SK-N-SH (cell line): ENCODE results near the gene NUDT22. TPM values are rescaled to one million over a fixed set of nuclear protein-coding genes. Genes with fewer than 3 reads are reported as not detected.

ENCODE experiments used
- CTCF ChIA-PET: fragments of 300-600, 350-600 bp; formaldehyde crosslinking; extraction: SDS; loops from one replicate; lab custom pipeline; 2021; lab: Yijun Ruan, JAX
- POLR2A ChIA-PET: fragments of 350-600 bp; sonication (Branson Sonifier 250); formaldehyde crosslinking; extraction: SDS; loops from one replicate; lab custom pipeline; 2020; ENCODE audit warnings: antibody characterized with exemption, inconsistent platforms; lab: Yijun Ruan, JAX
- DNase-seq: peaks from one replicate; pipeline ENCODE4 v3.0.0; 2012
- H2AFZ ChIP-seq: fragments of 200-600 bp; sonication (generic); 2 replicates; pipeline ENCODE4 v1.8.1; 2016; ENCODE audit warnings: antibody characterized with exemption, mild to moderate bottlenecking, low read depth
- H3F3A ChIP-seq: fragments of 200-600 bp; sonication (generic); replicated peaks from 2 replicates; pipeline ENCODE3; 2016; ENCODE audit warnings: antibody characterized with exemption, mild to moderate bottlenecking; ENCODE audit not compliant: insufficient read depth
- H3K27ac ChIP-seq, 2 experiments: fragments of 200-500 bp in 1 of 2; fragments of 200-600 bp in 1 of 2; sonication (Bioruptor generic) in 1 of 2; sonication (generic), shearing (Covaris generic) in 1 of 2; 2 replicates each; pipeline versions ENCODE4 v1.5.1 to v1.6.1; 2014 to 2016; ENCODE audit warnings: low read depth in 2 of 2, inconsistent platforms in 1 of 2, low read length in 1 of 2, mild to moderate bottlenecking in 1 of 2, mixed read lengths in 1 of 2
- H3K27me3 ChIP-seq: fragments of 200-600 bp; sonication (generic), shearing (Covaris generic); 2 replicates; pipeline ENCODE4 v1.6.1; 2016; ENCODE audit warnings: mixed run types; ENCODE audit not compliant: insufficient read depth
- H3K36me3 ChIP-seq, 2 experiments: fragments of 200-500 bp in 1 of 2; fragments of 200-600 bp in 1 of 2; sonication (Bioruptor generic) in 1 of 2; sonication (generic) in 1 of 2; replicated peaks in 1 of 2; 2 replicates each; pipeline versions ENCODE3 to v1.5.1; 2014 to 2016; ENCODE audit warnings: low read length in 1 of 2, mild to moderate bottlenecking in 1 of 2; ENCODE audit not compliant: insufficient read depth in 2 of 2, control insufficient read depth in 1 of 2
- H3K4me1 ChIP-seq, 2 experiments: fragments of 200-500 bp in 1 of 2; fragments of 200-600 bp in 1 of 2; sonication (Bioruptor generic) in 1 of 2; sonication (generic), shearing (Covaris generic) in 1 of 2; 2 replicates each; pipeline versions ENCODE4 v1.5.1 to v1.6.1; 2014 to 2016; ENCODE audit warnings: low read depth in 1 of 2, low read length in 1 of 2, mixed run types in 1 of 2; ENCODE audit not compliant: insufficient read depth in 2 of 2, control insufficient read depth in 1 of 2
- H3K4me2 ChIP-seq: fragments of 200-600 bp; sonication (generic), shearing (Covaris generic); 2 replicates; pipeline ENCODE4 v1.6.1; 2017; ENCODE audit warnings: mixed run types
- H3K4me3 ChIP-seq, 2 experiments: fragments of 200-500 bp in 1 of 2; fragments of 200-600 bp in 1 of 2; sonication (Bioruptor generic) in 1 of 2; sonication (generic), shearing (Covaris generic) in 1 of 2; 2 replicates each; pipeline versions ENCODE4 v1.5.1 to v1.8.1; 2014 to 2016; ENCODE audit warnings: low read depth in 2 of 2, inconsistent platforms in 1 of 2, low read length in 1 of 2, mild to moderate bottlenecking in 1 of 2, mixed read lengths in 1 of 2, moderate library complexity in 1 of 2
- H3K79me2 ChIP-seq: fragments of 200-600 bp; sonication (generic); 2 replicates; pipeline ENCODE4 v1.8.1; 2017; ENCODE audit warnings: mild to moderate bottlenecking; ENCODE audit not compliant: insufficient read depth
- H3K9ac ChIP-seq: fragments of 200-600 bp; sonication (generic); 2 replicates; pipeline ENCODE4 v1.6.1; 2017; ENCODE audit warnings: mixed run types
- H3K9me2 ChIP-seq: fragments of 200-600 bp; sonication (generic); 2 replicates; pipeline ENCODE4 v1.6.1; 2017; ENCODE audit warnings: mixed run types
- H3K9me3 ChIP-seq: fragments of 200-600 bp; sonication (generic); 2 replicates; pipeline ENCODE4 v1.6.1; 2017; ENCODE audit warnings: mixed run types, mild to moderate bottlenecking, moderate library complexity
- H4K20me1 ChIP-seq: fragments of 200-600 bp; sonication (generic); 2 replicates; pipeline ENCODE4 v1.6.1; 2017; ENCODE audit warnings: mild to moderate bottlenecking, mixed run types; ENCODE audit not compliant: insufficient read depth
- CHD2 ChIP-seq: fragments of 150-350 bp; IDR thresholded peaks from 2 replicates; pipeline ENCODE4 v1.6.1; 2018; ENCODE audit warnings: low read length; ENCODE audit not compliant: partially characterized antibody
- EP300 ChIP-seq, 2 experiments: IDR thresholded peaks; 2 replicates each; pipeline versions ENCODE4 v1.4.0 to v1.6.1; 2012; ENCODE audit warnings: borderline replicate concordance in 1 of 2, low read depth in 1 of 2, low read length in 1 of 2
- FOSL2 ChIP-seq: IDR thresholded peaks from 2 replicates; pipeline ENCODE4 v1.4.0; 2012; ENCODE audit warnings: low read depth, mild to moderate bottlenecking, moderate library complexity, borderline replicate concordance
- FOXJ3 ChIP-seq: sonication (generic); formaldehyde crosslinking; IDR thresholded peaks from 2 replicates; pipeline ENCODE4 v1.5.1; 2020; ENCODE audit warnings: mild to moderate bottlenecking, missing genetic modification reagents
- GATA2 ChIP-seq: sonication (generic); formaldehyde crosslinking; IDR thresholded peaks from 2 replicates; pipeline ENCODE4 v1.5.0; 2020; ENCODE audit warnings: mild to moderate bottlenecking, missing genetic modification reagents
- JUND ChIP-seq: IDR thresholded peaks from 2 replicates; pipeline ENCODE4 v1.4.0; 2012
- MAX ChIP-seq: IDR thresholded peaks from 2 replicates; pipeline ENCODE4 v1.4.0; 2012; ENCODE audit warnings: low read depth
- MEF2A ChIP-seq: IDR thresholded peaks from 2 replicates; pipeline ENCODE4 v1.4.0; 2012; ENCODE audit warnings: low read depth, borderline replicate concordance
- MXI1 ChIP-seq: IDR thresholded peaks from 2 replicates; pipeline ENCODE4 v1.6.1; 2012; ENCODE audit warnings: mild to moderate bottlenecking, low read depth, low read length, improper control_type of control experiment
- NFIC ChIP-seq: IDR thresholded peaks from 2 replicates; pipeline ENCODE4 v1.4.0; 2012; ENCODE audit warnings: borderline replicate concordance
- POLR2AphosphoS5 ChIP-seq: IDR thresholded peaks from 2 replicates; pipeline ENCODE4 v1.6.1; 2012; ENCODE audit warnings: low read depth, low read length
- RAD21 ChIP-seq: IDR thresholded peaks from 2 replicates; pipeline ENCODE4 v1.6.1; 2012; ENCODE audit warnings: mild to moderate bottlenecking, low read length
- RCOR1 ChIP-seq: fragments of 150-350 bp; IDR thresholded peaks from 2 replicates; pipeline ENCODE4 v1.6.1; 2017; ENCODE audit warnings: antibody characterized with exemption, low read length
- REST ChIP-seq: IDR thresholded peaks from 2 replicates; pipeline ENCODE4 v1.6.1; 2012; ENCODE audit warnings: mild to moderate bottlenecking, low read depth, low read length, moderate library complexity
- RXRA ChIP-seq: IDR thresholded peaks from 2 replicates; pipeline ENCODE4 v1.4.0; 2012; ENCODE audit warnings: low read depth, mild to moderate bottlenecking, borderline replicate concordance
- SIN3A ChIP-seq: IDR thresholded peaks from 2 replicates; pipeline ENCODE4 v1.6.1; 2012; ENCODE audit warnings: low read depth, mild to moderate bottlenecking, low read length, moderate library complexity, borderline replicate concordance
- SMC3 ChIP-seq: IDR thresholded peaks from 2 replicates; pipeline ENCODE4 v1.6.1; 2012; ENCODE audit warnings: low read depth, low read length, improper control_type of control experiment
- TAF1 ChIP-seq: IDR thresholded peaks from 2 replicates; pipeline ENCODE4 v1.6.1; 2012; ENCODE audit warnings: low read depth, mild to moderate bottlenecking, low read length, moderate library complexity, borderline replicate concordance
- ZBTB33 ChIP-seq: IDR thresholded peaks from 2 replicates; pipeline ENCODE4 v1.4.0; 2012; ENCODE audit warnings: low read depth, borderline replicate concordance
- WGBS: methylation state at CpG from one replicate; pipeline ENCODE4 v1.1.6; 2017; ENCODE audit warnings: low lambda C conversion rate; 5-methylcytosine and 5-hydroxymethylcytosine counted together
- polyA plus RNA-seq, 3 experiments: library from polyadenylated mRNA; depleted of rRNA; stranded (reverse); fragments of >200 nt; gene quantifications; 2 replicates each; pipeline ENCODE4 v1.2.3, GENCODE V29; 2012

The NUDT22 gene
- polyA plus RNA-seq, 1 of the 3 experiments (the other 2 are of a cell fraction): 72.7 TPM

- peak overlapping the region; percentile 37; the same call in 1 of the 2 replicates for H3K4me2 ChIP-seq
- peak overlapping the region in 1 of 2 experiments; percentile 48; a peak in 2 of 4 replicates for H3K27ac ChIP-seq
- H3K36me3 ChIP-seq: peaks cover 10 to 21% of the 10 kb centered on the region in 2 experiments
- no peaks in the 10 kb centered on the region for H3K27me3 ChIP-seq
- no peaks in the 10 kb centered on the region; the same call in 1 of the 2 replicates for H3K79me2 ChIP-seq
- H4K20me1 ChIP-seq: peaks cover 9% of the 10 kb centered on the region
- no peaks in the 10 kb centered on the region for H3K9me2 ChIP-seq
- ChIA-PET POLR2A (interaction anchor here (1.0 to 1.7 kb wide), 4 partner anchors 9 to 96 kb away, joined by 3 to 6 read pairs (median 4); partner anchors contain the start of genes NUDT22 and TRPT1), CTCF (interaction anchor here (2.3 to 5.3 kb wide), 3 partner anchors 9 to 94 kb away, joined by 7 to 52 read pairs (median 50); partner anchors contain the start of genes CATSPERZ and STIP1)
- peaks cover 16% of the 10 kb centered on the region for H3F3A ChIP-seq
- WGBS: 92% methylated on average over 23 of the region's 23 CpGs
- no peaks in the 10 kb centered on the region for H3K9me3 ChIP-seq
- DNase-seq: peak; percentile 31
- H2AFZ ChIP-seq: no peak overlapping the region; the same call in 1 of the 2 replicates
- no peak overlapping the region for H3K4me3 ChIP-seq
- H3K9ac ChIP-seq: no peak overlapping the region; the same call in 1 of the 2 replicates
- peaks cover 4 to 27% of the 10 kb centered on the region in 2 experiments; a peak in 3 of 4 replicates for H3K4me1 ChIP-seq
- TF ChIP-seq RAD21: no peak
- no peak for TF ChIP-seq TAF1
- TF ChIP-seq FOSL2: no peak
- no peak for TF ChIP-seq NFIC
- no peak for TF ChIP-seq SIN3A
- TF ChIP-seq POLR2AphosphoS5: no peak
- TF ChIP-seq RCOR1: no peak
- no peak for TF ChIP-seq MXI1
Measured at GRCh38 chr11:64208086-64208795, 17.8 kb upstream of the NUDT22 start.

GRCh38 chr11:64208796-64209562 lies 17.1 kb upstream of the NUDT22 start:
- no peak overlapping the region for H2AFZ ChIP-seq
- CTCF ChIA-PET: no interaction called here
- H3K27ac ChIP-seq: no peak overlapping the region
- no peaks in the 10 kb centered on the region; the same call in 1 of the 2 replicates for H3K79me2 ChIP-seq
- no peaks in the 10 kb centered on the region for H3K9me3 ChIP-seq
- no peaks in the 10 kb centered on the region for H3K9me2 ChIP-seq
- peaks cover 10 to 13% of the 10 kb centered on the region in 2 experiments for H3K36me3 ChIP-seq
- H3K9ac ChIP-seq: no peak overlapping the region
- no peak overlapping the region for H3K4me2 ChIP-seq
- H3F3A ChIP-seq: peaks cover 11% of the 10 kb centered on the region
- H3K4me3 ChIP-seq: no peak overlapping the region
- POLR2A ChIA-PET: interaction anchor here (1.1 to 1.7 kb wide), 2 partner anchors 17 to 95 kb away, joined by 3 to 6 read pairs; partner anchors contain the start of genes NUDT22 and TRPT1
- peak; percentile 39 for DNase-seq
- H4K20me1 ChIP-seq: peaks cover 4% of the 10 kb centered on the region
- no peaks in the 10 kb centered on the region for H3K27me3 ChIP-seq
- 96% methylated on average over 18 of the region's 18 CpGs for WGBS
- H3K4me1 ChIP-seq: peaks cover 4 to 25% of the 10 kb centered on the region in 2 experiments; a peak in 3 of 4 replicates
- TF ChIP-seq RAD21 (no peak), SMC3 (no peak), FOXJ3 (CRISPR knock-in tag) (no peak), JUND (no peak), CHD2 (no peak), EP300 (IDR thresholded peaks at IDR 0.05; ENCODE audit: borderline replicate concordance in 1 of 2, low read depth in 1 of 2, low read length in 1 of 2) (no peak), REST (no peak), SIN3A (no peak), RXRA (no peak), MEF2A (no peak), TAF1 (no peak), MAX (no peak), GATA2 (CRISPR knock-in tag) (no peak), ZBTB33 (no peak)
